HG02870 (cell line): Measurements from ENCODE around the gene SPATA46.
A peak's percentile ranks its signal among the peaks of the same experiment; 100 is the strongest.

Experiments
- ATAC-seq: cut with Tn5 transposase; IDR thresholded peaks from one replicate; pipeline ENCODE4 v1.9.1; 2021; ENCODE audit warnings: mild to moderate bottlenecking, moderate library complexity; ENCODE audit not compliant: unreplicated experiment

The SPATA46 gene

DNA sequence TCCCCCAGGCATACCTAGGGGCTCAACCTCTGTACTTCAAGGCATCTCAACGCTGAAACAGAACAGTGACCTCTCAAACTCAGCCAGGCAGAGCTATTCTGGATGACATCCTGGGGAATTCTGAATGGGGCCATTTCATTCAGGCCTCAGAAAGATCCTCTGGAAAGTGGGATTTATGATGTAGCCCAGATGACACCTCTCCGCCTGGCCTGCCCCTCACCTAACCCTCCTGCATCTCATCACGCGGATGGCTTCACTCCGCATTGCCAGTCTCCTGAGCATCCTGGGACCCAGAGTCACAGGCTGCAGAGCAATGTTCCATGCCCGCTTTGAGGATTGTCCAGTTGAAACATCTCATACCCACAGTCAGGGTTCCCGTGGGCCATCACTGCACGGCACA is 1.2 kb downstream of the SPATA46 start:
- ATAC-seq: no peak

DNA sequence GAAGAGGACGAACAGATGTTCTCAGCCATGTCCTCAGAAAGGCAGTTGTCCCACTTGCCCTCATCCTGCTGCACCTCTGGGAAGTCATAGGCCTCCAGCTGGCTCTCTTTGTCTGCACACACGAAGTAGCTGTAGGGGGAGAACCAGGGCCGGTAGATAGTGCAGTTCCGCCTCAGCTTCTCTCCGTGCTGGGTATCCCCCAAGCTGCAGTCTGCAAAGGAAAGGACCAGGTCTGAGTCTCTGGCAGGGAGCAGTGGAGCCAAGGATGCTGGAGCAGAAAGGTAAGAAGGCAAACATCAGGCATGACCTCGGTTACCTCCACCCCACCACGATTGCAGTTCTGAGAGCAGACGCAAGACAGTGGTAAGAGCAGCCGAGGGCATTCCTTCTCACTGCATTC is 2.2 kb downstream of the SPATA46 start:
- no peak for ATAC-seq

DNA sequence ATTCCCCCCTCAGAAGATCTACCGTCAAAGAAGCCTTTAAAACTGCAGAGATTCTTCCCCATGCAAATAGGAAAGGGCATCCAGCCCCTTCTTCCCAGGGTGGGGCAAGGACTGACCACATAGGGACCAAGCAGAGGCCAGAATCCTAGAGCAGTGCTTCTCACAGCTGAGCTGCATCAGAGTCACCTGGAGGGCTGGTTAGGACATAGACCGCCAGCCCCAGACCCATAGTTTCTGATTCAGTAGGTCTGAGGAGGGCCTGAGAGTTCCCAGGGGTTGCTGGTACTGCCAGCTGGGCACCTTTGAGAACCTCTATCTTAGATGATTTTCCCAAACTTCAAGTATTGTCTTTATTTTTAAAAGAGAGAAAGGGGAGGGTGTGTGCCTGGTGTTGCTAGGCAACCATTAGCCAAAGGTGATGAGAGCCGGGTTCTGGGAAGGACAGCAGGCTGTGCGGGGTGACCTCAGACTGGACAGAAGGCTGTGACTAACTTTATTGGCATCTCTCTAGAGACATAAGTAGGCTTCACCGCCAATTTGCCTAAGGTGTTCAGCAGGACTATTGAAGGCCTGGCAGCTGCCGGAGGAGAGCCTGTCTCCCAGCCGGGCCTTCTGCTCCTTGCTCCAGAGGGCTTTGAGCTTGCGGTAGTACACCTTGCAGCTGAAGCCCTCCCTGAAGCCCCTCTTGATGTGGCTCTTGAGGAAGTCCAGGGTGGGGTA is 3.0 kb downstream of the SPATA46 start:
- no peak for ATAC-seq

DNA sequence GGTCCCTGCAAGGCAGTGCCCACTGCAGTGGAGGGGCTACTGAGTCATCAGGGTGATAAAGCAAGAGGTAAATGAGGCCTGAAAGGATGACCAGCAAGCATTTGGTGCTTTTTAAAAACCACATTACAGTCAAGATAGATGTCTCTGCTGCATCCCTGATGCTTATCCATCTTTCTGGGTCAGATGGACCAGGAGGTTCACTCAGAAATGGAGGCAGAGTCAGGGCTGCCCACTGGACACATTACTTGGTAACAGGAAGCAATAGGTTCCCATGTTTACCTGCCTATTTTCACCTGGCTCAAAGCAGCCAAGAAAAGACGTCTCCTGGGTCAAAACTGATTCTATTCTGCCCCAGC is 3.6 kb downstream of the SPATA46 start:
- ATAC-seq: no peak

DNA sequence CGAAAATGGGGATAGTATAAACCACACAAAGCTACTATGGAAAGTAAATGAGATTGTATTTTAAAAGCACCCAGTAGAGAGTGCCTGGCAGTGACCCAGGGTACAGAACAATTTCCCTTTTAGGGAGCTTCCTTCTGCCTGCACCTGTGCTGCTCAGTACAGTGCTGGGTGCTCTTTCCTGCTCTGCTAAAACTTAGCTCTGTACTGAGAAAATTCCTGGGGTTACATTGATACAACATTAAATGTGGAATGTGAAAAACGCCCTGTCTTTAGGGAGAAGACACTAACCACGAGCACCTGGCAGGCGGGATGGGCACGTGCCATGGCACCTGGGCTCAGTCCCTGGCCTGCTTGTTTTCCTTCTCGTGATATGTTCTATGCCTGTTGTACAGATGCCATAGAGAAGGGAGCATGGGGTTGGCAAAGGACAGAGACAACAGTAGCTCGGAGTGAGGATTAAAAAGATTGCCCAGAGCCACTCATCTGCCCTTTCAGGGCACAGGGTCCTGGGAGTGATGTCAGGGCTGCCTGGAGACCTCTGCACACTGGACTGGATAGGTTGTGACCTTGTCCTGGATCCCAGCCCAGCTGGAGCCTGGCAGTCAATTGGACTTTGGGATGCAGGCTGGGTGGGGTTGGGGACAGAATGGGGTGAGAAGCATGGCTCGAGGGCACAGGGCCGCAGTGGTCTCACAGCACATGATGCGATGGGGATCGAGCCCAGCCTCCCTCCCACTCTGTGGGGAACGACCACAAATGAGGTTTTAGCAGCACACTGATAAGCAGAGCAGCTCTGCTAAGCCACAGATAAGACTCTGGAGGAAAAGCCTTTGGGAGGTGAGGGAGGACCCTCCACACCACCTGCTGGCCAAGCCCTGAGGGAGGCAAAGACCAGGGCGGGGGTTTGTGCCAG is 4.2 kb downstream of the SPATA46 start:
- ATAC-seq: no peak

DNA sequence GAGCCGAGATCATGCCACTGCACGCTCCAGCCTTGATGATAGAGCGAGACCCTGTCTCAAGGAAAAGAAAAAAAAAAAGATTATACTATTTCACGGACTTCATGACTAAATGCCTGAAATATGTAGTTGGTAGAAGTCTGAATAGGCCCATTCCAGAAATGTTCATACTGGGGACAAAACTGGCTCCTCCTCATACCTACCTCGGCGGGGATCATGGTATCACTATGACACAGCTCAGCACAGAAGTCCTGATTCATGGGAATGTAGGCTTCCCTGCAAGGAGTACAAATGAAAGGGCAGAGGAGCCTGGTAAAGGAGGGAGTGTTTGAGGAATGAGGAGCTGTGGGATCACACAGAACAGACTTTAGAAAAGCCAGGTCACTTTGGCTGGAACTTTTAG is 5.0 kb downstream of the SPATA46 start:
- no peak for ATAC-seq

DNA sequence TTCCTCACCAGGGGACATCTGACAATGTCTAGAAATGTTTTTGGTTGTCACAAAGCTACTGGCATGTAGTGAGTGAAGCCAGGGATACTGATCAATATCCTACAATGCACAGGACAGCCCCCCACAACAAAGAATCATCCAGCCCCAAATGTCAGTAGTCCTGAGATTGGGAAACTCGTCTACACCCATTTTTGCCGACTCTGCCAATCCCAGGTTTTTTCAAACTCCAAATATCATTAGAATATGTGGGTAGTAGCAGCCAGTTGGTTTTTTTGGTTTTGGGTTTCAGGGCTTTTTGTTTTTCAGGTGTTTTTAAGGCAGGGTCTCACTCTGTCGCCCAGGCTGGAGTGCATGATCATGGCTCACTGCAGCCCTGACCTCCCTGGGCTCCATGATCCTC is 5.9 kb downstream of the SPATA46 start:
- ATAC-seq: no peak

DNA sequence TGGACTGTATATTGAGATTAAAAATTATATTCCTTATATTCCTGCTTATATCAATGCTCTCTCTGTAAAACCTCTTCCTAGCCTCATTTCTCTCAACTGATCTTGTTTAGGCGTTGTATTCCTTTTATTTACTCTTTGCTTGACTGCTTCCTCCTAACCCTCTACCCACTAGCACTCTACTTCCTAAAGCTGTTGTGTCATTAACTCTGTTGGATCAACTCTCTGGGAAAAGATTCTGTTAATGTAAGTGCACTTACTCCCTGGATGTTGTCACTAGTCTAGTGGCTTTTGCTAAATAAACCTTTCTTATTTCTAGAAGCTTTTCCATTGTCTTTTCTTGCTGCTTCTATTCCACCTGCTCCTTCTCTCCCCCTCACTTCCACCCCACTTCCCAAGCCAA is 6.5 kb downstream of the SPATA46 start:
- no peak for ATAC-seq

DNA sequence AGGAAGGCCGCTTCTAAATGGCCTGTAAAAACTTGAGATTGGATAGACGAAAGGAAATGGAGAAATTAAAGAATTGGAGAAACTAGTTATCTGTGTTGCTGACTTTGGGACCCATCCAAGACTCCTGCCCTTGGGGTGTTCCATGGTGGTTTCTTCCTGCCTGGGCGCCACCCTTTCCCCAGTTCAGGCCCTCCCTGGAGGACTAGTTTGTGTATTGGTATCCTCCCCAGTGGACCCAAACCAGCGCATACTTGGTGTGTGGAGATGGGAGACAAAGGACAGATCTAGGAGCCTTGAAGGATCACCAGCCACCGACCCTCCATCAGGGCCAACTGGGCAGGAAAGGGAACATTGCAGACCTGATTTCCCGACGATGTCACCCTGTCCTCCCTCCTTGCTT is 7.1 kb downstream of the SPATA46 start:
- no peak for ATAC-seq

DNA sequence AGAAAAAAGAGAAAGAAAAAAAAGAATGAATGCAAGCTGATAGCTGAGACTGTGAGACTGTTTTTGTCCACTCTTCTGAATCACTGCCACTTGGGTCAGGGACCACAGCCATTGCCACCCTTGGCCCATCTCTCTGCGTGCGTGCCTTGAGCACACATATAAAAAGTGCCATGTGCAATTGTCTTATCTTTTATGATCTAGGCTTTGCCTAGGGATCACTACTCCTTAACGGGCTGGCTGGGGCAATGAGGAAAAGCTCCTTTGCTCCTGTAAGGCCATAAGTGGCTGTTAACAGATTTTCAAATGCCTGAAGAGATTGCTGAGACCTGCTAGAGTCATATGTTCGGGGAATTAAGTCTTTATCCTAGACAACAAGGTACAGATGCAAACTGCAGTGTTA is 8.2 kb downstream of the SPATA46 start:
- ATAC-seq: no peak

DNA sequence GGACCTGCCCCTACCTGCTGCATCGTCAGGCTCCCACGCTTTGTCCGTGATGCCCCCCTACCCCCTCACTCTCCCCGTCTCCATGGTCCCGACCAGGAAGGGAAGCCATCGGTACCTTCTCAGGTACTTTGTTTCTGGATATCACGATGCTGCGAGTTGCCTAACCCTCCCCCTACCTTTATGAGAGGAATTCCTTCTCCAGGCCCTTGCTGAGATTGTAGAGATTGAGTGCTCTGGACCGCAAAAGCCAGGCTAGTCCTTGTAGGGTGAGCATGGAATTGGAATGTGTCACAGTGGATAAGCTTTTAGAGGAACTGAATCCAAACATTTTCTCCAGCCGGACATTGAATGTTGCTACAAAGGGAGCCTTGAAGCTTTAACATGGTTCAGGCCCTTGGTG is 8.9 kb downstream of the SPATA46 start:
- no peak for ATAC-seq

DNA sequence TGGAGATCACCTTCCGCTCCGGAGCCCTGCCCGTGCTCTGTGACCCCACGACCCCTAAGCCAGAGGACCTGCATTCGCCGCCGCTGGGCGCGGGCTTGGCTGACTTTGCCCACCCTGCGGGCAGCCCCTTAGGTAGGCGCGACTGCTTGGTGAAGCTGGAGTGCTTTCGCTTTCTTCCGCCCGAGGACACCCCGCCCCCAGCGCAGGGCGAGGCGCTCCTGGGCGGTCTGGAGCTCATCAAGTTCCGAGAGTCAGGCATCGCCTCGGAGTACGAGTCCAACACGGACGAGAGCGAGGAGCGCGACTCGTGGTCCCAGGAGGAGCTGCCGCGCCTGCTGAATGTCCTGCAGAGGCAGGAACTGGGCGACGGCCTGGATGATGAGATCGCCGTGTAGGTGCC is 9.6 kb downstream of the SPATA46 start:
- ATAC-seq: no peak

DNA sequence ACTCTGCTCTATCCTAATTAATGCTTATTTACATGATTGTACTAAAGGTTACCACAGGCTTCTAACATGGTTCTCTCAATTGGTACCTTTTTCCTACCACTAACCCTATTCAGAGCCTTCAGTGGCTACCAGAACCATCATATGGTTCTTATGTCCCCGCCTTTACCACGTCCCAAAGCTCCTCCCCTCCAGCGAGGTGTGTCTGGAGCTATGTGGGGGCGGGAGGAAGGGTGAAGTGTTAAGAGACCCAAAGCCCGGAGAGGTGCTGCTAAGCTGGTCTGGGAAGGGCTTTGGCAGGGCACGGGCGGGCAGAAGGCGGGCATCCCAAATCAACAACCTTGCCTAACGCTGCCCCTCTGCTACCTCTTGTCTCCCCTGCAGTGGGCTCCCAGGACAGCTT is 10.0 kb downstream of the SPATA46 start:
- ATAC-seq: no peak

DNA sequence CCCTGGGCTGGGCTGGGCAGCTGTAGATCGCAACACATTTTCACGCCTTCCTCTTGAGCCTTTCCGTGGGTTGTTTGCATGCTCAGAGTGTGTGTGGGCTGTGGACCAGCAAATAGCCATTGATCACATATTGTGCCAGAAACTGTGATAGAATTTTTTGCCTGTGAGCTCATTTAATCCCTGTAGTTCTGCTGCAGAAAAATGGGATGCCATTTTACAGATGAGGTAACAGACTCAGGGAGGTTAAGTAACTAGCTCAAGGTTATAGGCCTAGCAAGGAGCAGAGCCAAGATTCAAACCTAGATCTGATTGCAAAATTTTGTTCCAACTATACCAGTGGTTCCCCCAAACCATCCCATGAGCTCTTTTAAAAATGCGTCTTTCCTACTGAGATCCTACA is 10.5 kb downstream of the SPATA46 start:
- no peak for ATAC-seq

DNA sequence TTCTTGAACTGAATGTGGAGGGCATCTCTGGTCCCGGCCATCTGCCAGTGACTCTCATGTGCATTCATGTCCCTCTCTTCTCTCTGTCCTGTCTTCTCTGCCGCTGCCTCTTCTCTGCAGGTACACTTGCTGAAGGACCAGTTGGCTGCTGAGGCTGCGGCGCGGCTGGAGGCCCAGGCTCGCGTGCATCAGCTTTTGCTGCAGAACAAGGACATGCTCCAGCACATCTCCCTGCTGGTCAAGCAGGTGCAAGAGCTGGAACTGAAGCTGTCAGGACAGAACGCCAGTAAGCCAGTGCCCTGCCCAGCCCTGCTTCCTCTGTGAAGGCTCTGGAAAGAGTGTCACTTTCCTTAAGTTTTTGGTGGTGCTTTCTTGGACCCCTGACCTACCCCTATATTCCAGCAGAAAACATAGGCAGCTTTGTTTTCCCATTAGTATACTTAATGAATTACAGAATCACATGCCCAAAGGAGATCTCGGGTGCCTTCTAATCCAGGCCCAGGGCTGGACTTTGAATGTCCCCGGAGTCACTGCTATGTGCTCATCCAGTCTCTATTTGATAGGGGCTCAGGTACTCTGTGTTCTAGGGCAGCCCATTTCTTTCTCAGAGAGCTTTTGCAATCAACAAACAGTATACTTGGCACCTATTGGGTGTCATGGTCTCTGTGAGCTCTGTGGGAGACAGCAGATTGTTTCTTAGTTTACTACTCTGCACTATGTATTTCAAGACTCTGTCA is 11.2 kb downstream of the SPATA46 start:
- no peak for ATAC-seq

DNA sequence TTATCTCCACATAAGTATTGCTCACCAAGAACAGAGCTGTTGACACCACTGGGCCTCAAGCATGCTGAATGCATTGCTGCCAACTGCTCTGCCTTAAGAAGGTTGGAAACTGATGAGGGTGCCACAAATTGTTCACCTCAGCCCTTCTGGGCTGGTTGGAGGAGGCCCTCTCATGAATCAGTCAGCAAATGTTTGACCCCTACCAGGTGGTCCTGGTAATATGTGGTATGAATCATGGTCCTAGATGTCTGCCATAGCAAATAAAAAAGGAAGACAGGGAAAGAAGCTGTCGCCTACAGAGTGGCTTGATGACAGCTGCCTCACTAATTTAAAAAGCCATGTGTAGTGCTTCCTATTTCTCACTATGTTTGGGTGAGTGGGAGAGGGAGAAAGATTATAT is 12.2 kb downstream of the SPATA46 start:
- no peak for ATAC-seq

DNA sequence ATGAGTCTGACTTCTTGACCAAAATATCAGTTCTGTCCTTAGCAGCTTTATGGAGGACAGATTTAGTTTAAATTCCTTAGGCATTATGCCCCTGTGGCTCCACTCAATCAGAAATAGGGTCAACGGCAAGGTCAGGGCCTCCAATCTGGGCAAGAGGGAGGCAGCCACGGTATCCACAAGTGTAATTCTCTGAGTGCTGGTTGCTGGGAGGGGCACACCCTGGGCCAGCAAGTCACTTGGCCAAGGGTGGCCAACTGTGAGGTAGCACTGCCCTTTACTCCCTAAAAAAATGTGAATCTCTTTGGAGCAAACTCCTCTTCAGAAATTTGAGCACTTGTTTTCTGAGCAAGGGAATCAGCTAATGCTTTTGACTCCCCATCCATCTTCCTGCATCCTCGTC is 12.8 kb downstream of the SPATA46 start:
- no peak for ATAC-seq

DNA sequence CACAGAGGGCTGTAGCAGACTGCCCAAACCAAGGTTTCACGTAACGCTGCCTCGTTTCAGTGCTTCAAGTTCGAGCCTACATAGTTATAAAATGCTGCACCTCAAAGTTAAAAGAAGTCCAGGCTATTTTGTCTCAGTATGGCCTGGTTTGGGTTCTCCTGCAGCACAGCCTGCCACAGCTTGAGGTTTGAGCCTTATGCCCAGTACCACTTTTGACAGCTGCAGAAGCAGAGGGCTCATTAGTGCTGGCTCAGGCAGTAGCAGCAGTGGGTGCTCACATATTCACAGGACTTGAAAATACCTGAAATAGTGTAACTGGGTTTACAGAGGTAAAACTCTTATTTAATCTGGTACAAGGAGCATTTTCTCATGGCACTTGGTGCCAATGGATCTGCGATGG is 15.3 kb downstream of the SPATA46 start:
- ATAC-seq: peak; percentile 30

DNA sequence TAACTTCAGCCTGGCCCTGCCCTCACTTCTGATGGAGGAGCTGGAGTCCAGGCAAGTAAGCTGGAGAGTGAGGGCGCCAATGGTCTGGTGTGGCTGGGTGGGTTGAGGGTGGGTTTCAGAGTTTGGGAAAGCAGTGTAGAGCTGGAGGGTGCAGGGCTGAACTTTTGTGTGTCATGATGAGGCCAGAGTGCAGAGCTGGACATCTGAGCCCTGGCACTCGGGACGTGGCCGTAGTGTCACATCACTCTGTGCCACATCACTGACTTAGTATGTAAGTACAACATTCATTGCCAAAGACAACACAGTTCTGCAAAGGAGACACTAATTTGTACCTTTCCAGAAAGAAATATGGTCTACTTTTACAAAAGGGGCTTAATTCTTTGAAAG is 15.8 kb downstream of the SPATA46 start:
- no peak for ATAC-seq

DNA sequence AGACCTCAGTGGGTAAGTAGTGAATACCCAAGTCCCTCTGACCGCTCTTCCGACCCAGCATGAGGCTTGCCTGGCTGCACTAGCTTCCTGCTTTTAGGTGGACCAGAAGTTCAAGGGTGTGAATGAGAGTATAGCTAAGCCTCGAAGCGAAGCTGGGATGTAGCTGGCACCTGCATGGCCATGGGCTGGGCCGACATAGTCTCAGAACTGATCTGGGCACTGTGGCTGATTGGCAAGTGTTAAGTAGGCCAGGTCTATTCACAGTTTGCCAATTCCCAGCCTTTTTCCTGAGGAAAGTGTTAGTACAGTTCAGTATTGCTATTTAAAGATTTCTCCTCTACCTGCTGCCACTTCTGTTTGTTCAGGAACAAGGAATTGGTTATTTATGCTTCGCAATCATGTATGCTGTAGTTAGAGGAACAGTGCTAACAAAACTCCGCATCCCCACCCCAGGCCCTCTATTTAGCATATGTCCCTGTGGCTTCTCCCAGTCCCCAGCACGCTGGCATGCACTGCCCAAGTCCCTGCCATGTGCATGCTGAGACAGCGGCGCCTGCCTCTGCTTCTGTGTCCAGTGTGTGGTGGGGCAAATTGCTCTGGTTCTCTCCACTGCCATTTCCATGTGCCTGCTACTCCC is 16.3 kb downstream of the SPATA46 start:
- no peak for ATAC-seq

DNA sequence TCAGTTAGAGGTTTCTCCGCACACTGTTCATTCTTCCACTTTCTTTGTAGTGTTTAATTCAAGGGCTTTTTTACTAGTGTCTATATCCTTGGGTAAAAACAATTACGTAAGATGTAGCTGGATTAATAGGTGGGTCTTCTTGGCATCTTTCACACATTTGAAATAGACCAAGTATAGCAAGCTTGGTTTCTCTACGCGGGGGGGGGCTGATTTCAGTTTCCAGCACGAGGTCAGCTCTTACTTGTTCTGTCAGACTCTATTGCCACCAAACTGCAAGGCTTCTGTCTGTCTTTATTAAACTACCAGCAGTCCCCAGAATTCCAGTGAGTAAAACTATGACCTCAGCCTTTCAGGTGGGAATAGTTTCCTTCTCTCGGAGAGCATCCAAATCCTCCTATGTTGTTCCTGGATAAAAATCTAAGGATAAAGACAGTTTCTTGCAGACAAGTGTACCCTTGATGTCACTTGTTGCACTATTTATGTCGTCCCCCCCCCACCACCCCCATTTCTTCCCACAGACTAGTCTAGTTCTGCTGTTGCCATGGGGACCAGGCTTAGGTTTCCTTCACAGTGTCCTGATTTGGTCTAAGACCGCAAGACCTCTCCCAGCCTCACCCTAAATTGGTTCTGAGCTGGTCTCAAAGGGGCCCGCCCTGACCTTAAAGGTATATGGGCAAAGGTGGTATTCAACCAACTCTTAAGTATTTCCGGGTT is 17.0 kb downstream of the SPATA46 start:
- no peak for ATAC-seq
